CD8-positive, alpha-beta memory T cell (primary cell): ENCODE results near the gene UIMC1. TPM values are rescaled to one million over a fixed set of nuclear protein-coding genes. Genes with fewer than 3 reads are reported as not detected.
"Not testable (repeated sequence)": the region's sequence is repeated elsewhere in the genome, so short reads cannot be mapped to it uniquely, and the experiment has no call there.

Source experiments
- CTCF ChIA-PET: fragments of 350-600 bp; sonication (Branson Sonifier 250); formaldehyde crosslinking; loops from one replicate; lab custom pipeline; 2021; ENCODE audit warnings: antibody characterized with exemption; lab: Charles Lee
- POLR2A ChIA-PET: fragments of 350-600 bp; sonication (Branson Sonifier 250); formaldehyde crosslinking; loops from one replicate; lab custom pipeline; 2021; ENCODE audit warnings: antibody characterized with exemption; lab: Charles Lee
- DNase-seq, 5 donors: peaks; one replicate each; pipeline versions ENCODE4 v3.0.0 to v3.0.0-alpha.2; 2020 to 2022; ENCODE audit warnings: mixed read lengths in 1 of 5
- H3K27ac ChIP-seq: one replicate; pipeline ENCODE4 v1.7.0; 2013; ENCODE audit warnings: low read depth, mild to moderate bottlenecking, low read length, moderate library complexity
- H3K27me3 ChIP-seq: 2 replicates; pipeline ENCODE4 v1.7.0; 2013; ENCODE audit warnings: low read length, mild to moderate bottlenecking; ENCODE audit not compliant: insufficient read depth, poor library complexity, severe bottlenecking
- H3K36me3 ChIP-seq: 2 replicates; pipeline ENCODE4 v1.7.0; 2013; ENCODE audit warnings: mild to moderate bottlenecking, low read length, moderate library complexity; ENCODE audit not compliant: insufficient read depth
- H3K4me1 ChIP-seq: 2 replicates; pipeline ENCODE4 v1.7.0; 2013; ENCODE audit warnings: mild to moderate bottlenecking, low read length, moderate library complexity; ENCODE audit not compliant: insufficient read depth
- H3K4me3 ChIP-seq: 2 replicates; pipeline ENCODE4 v1.7.0; 2013; ENCODE audit warnings: mild to moderate bottlenecking, low read length
- H3K9me3 ChIP-seq: 2 replicates; pipeline ENCODE4 v1.7.0; 2013; ENCODE audit warnings: mild to moderate bottlenecking, low read length
- H3K27ac Mint-ChIP-seq, 8 donors: one replicate each; pipeline ENCODE4 v1.8.0; 2020 to 2021; ENCODE audit warnings: mixed read lengths in 8 of 8, mild to moderate bottlenecking in 6 of 8, inconsistent platforms in 3 of 8, moderate library complexity in 3 of 8
- H3K27me3 Mint-ChIP-seq, 2 donors: one replicate each; pipeline ENCODE4 v1.8.0; 2020 to 2021; ENCODE audit warnings: mixed read lengths in 2 of 2, mild to moderate bottlenecking in 1 of 2, moderate library complexity in 1 of 2
- H3K36me3 Mint-ChIP-seq, 3 donors: one replicate each; pipeline ENCODE4 v1.8.0; 2020 to 2021; ENCODE audit warnings: mixed read lengths in 3 of 3, inconsistent platforms in 1 of 3, mild to moderate bottlenecking in 1 of 3
- H3K4me1 Mint-ChIP-seq, 3 donors: one replicate each; pipeline ENCODE4 v1.8.0; 2020 to 2021; ENCODE audit warnings: mixed read lengths in 3 of 3, inconsistent platforms in 1 of 3, mild to moderate bottlenecking in 1 of 3
- H3K4me3 Mint-ChIP-seq, 7 donors: one replicate each; pipeline ENCODE4 v1.8.0; 2020 to 2021; ENCODE audit warnings: mixed read lengths in 7 of 7, mild to moderate bottlenecking in 6 of 7, moderate library complexity in 4 of 7, inconsistent platforms in 2 of 7
- H3K9me3 Mint-ChIP-seq, 5 donors: one replicate each; pipeline ENCODE4 v1.8.0; 2020 to 2022; ENCODE audit warnings: mixed read lengths in 5 of 5, mild to moderate bottlenecking in 3 of 5, moderate library complexity in 2 of 5, inconsistent platforms in 1 of 5
- polyA plus RNA-seq: library from polyadenylated mRNA; unstranded; fragments of 300-500 nt; fragmentation: Illumina TruSeq; gene quantifications from one replicate; pipeline ENCODE4 v1.2.3, GENCODE V29; 2021
- total RNA-seq, 2 experiments: library from RNA; stranded (reverse); gene quantifications; one replicate each; pipeline ENCODE4 v1.2.3, GENCODE V29; 2021

The UIMC1 gene
- total RNA-seq, result 10 to 100 TPM; 39.2 to 44.9 TPM
- 24.7 TPM for polyA plus RNA-seq

DNA sequence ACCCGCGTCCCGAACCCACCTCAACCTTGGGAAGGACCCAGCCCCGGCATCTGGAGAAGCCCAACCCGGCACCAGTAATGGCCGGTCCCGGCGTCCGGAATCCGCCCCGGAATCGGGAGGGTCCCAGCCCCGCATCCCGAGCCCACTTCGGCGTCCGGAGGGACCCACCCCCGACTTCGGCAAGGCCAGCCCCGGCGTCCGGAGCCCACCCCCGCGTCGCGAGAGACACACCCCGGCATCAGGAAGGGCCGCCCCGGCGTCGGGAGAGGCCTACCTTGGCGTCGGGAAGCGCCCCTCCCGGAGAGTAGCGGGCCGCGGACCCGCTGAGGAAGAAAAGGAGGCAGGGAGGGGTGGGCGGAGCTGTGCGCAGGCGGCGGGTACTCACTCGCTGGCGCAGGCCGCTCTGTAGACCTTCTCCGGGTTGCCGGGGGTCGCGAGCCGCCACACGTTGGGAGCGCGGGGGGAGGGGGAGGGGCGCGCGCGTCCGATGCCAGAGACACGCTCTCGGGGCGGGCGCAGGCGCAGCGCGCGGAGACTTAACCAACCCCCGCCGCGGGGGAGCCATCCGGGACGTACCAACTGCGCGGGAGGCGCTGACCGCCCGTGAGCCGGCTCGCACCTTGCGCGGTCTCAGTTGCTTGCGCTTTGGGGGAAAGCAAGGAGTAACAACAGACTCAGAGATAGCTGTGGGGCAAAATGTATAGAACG lies at the start of gene UIMC1:
UIMC1 (minus strand) TSS at position 515 of the 708 bp plus-strand sequence. CDS start 24,164 bp downstream, outside the sequence.
- Histone ChIP-seq H3K36me3 (no peaks in the 10 kb centered on the region), H3K27ac (peak within 1 kb of the TSS; percentile 92), H3K9me3 (no peaks in the 10 kb centered on the region), H3K27me3 (no peaks in the 10 kb centered on the region), H3K4me3 (peak within 1 kb of the TSS; percentile 77), H3K4me1 (peaks cover 22% of the 10 kb centered on the region)
- H3K4me1 Mint-ChIP-seq, result peaks cover 32 to 38% (median 34%) of the 10 kb centered on the region in 3 donors
- peaks cover 0 to 9% (median 0%) of the 10 kb centered on the region in 3 donors for H3K36me3 Mint-ChIP-seq
- ChIA-PET CTCF (interaction anchor here (1.0 to 1.8 kb wide), 4 partner anchors 14 to 21 kb away, joined by 3 to 7 read pairs (median 6); partner anchors contain the start of gene ZNF346), POLR2A (interaction anchor here (1.1 to 1.4 kb wide), 2 partner anchors 14 to 15 kb away, joined by 4 read pairs; no protein-coding TSS in a partner anchor)
- no peaks in the 10 kb centered on the region for H3K27me3 Mint-ChIP-seq
- peak; percentile 85 to 93 (median 89) for DNase-seq
- H3K9me3 Mint-ChIP-seq, result peaks cover 0 to 6% (median 2%) of the 10 kb centered on the region in 5 donors
- peak within 1 kb of the TSS; percentile 89 to 95 (median 93) for H3K4me3 Mint-ChIP-seq
- peak within 1 kb of the TSS; percentile 91 to 99 (median 93) for H3K27ac Mint-ChIP-seq

- H3K4me1 ChIP-seq, result no peaks in the 10 kb centered on the region
- no peak for DNase-seq
- H3K4me3 Mint-ChIP-seq, result no peak overlapping the region
- ChIA-PET CTCF (no interaction called here), POLR2A (no interaction called here)
- no peak overlapping the region for H3K4me3 ChIP-seq
- peaks cover 13 to 78% (median 16%) of the 10 kb centered on the region in 3 donors for H3K36me3 Mint-ChIP-seq
- no peaks in the 10 kb centered on the region for H3K9me3 Mint-ChIP-seq
- H3K9me3 ChIP-seq, result no peaks in the 10 kb centered on the region
- peak overlapping the region in 1 of 8 donors; percentile 66 for H3K27ac Mint-ChIP-seq
- H3K36me3 ChIP-seq, result peaks cover 12% of the 10 kb centered on the region
- no peaks in the 10 kb centered on the region for H3K4me1 Mint-ChIP-seq
- no peaks in the 10 kb centered on the region for H3K27me3 ChIP-seq
- no peak overlapping the region for H3K27ac ChIP-seq
- H3K27me3 Mint-ChIP-seq, result no peaks in the 10 kb centered on the region
These were observed 42.7 kb upstream of the UIMC1 start for GRCh38 chr5:177049285-177049684.

GRCh38 chr5:177048531-177048930 lies 42.0 kb upstream of the UIMC1 start:
- H3K4me3 Mint-ChIP-seq, H3K9me3 Mint-ChIP-seq, CTCF ChIA-PET, H3K4me3 ChIP-seq, H3K27ac ChIP-seq, H3K4me1 ChIP-seq, H3K27ac Mint-ChIP-seq, H3K27me3 Mint-ChIP-seq, H3K27me3 ChIP-seq, DNase-seq, H3K9me3 ChIP-seq, H3K4me1 Mint-ChIP-seq, POLR2A ChIA-PET: not testable (repeated sequence)
- H3K36me3 Mint-ChIP-seq, result peaks cover 13 to 80% (median 20%) of the 10 kb centered on the region in 3 donors
- H3K36me3 ChIP-seq, result peaks cover 20% of the 10 kb centered on the region

GRCh38 chr5:177045631-177046030 lies 39.1 kb upstream of the UIMC1 start:
- Histone ChIP-seq H3K27ac (no peak overlapping the region), H3K9me3 (no peaks in the 10 kb centered on the region), H3K27me3 (no peaks in the 10 kb centered on the region), H3K4me1 (no peaks in the 10 kb centered on the region), H3K36me3 (peaks cover 21% of the 10 kb centered on the region), H3K4me3 (no peak overlapping the region)
- Mint-ChIP-seq H3K9me3 (no peaks in the 10 kb centered on the region), H3K4me1 (no peaks in the 10 kb centered on the region), H3K27me3 (no peaks in the 10 kb centered on the region), H3K36me3 (peaks cover 8 to 84% (median 26%) of the 10 kb centered on the region in 3 donors), H3K27ac (no peak overlapping the region), H3K4me3 (no peak overlapping the region)
- ChIA-PET POLR2A (no interaction called here), CTCF (no interaction called here)
- no peak for DNase-seq

DNA sequence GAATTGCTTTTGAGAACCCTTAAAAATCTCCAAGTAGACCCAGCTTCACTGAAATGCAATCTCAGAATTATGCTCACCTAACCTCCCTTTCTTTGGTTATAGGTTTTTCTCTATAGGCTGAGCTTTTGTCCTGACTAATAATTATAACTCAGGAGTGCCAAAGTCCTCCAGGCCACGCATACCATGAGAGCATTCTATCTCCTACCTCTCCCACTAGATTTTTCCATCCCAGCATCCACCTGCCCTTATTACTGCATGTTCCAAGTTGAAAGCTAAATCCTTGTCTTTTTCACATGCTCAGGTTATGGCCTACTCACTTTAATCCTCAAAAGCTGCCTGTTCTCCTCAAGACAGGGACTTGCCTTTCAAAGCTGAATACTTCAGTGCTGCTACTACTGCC lies 38.1 kb upstream of the UIMC1 start:
- H3K27me3 ChIP-seq, result no peaks in the 10 kb centered on the region
- no peaks in the 10 kb centered on the region for H3K4me1 Mint-ChIP-seq
- ChIA-PET CTCF (no interaction called here), POLR2A (no interaction called here)
- H3K27me3 Mint-ChIP-seq, result no peaks in the 10 kb centered on the region
- no peaks in the 10 kb centered on the region for H3K9me3 Mint-ChIP-seq
- no peak overlapping the region for H3K4me3 Mint-ChIP-seq
- H3K9me3 ChIP-seq, result no peaks in the 10 kb centered on the region
- DNase-seq, result no peak
- no peaks in the 10 kb centered on the region for H3K4me1 ChIP-seq
- peak overlapping the region in 3 of 8 donors; percentile 9 to 62 (median 31) for H3K27ac Mint-ChIP-seq
- peaks cover 8 to 77% (median 25%) of the 10 kb centered on the region in 3 donors for H3K36me3 Mint-ChIP-seq
- H3K27ac ChIP-seq, result no peak overlapping the region
- peaks cover 18% of the 10 kb centered on the region for H3K36me3 ChIP-seq
- no peak overlapping the region for H3K4me3 ChIP-seq

DNA sequence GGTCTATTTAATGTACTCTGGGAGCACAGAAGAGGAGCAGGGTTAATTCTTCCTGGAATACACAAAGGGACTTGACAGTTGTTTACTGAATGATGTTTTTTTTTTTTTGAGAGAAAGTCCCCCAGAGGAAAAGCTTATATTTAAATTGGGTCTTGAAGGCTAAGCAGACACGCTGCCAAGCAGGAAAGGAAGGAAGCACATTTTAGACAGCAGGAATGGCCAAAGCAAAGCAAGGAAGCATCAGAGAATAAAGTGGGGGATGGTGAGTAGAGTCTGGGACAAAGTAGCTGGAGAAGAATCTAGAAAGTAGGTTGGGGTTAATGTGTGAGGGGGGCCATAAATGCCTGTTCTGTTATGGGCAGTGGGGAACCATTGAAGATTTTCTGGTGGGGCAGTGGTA lies 37.4 kb upstream of the UIMC1 start:
- H3K4me1 Mint-ChIP-seq, result no peaks in the 10 kb centered on the region
- peaks cover 8 to 76% (median 25%) of the 10 kb centered on the region in 3 donors for H3K36me3 Mint-ChIP-seq
- no peaks in the 10 kb centered on the region for H3K27me3 ChIP-seq
- no peaks in the 10 kb centered on the region for H3K4me1 ChIP-seq
- CTCF ChIA-PET, result no interaction called here
- DNase-seq, result no peak
- no peaks in the 10 kb centered on the region for H3K27me3 Mint-ChIP-seq
- H3K36me3 ChIP-seq, result peaks cover 18% of the 10 kb centered on the region
- H3K27ac Mint-ChIP-seq, result peak overlapping the region in 5 of 8 donors; percentile 14 to 75 (median 33)
- H3K9me3 Mint-ChIP-seq, result no peaks in the 10 kb centered on the region
- H3K9me3 ChIP-seq, result no peaks in the 10 kb centered on the region
- no peak overlapping the region for H3K27ac ChIP-seq
- POLR2A ChIA-PET, result no interaction called here
- H3K4me3 ChIP-seq, result no peak overlapping the region
- no peak overlapping the region for H3K4me3 Mint-ChIP-seq

- Histone ChIP-seq H3K36me3 (peaks cover 18% of the 10 kb centered on the region), H3K27me3 (no peaks in the 10 kb centered on the region), H3K27ac (no peak overlapping the region), H3K9me3 (no peaks in the 10 kb centered on the region), H3K4me3 (no peak overlapping the region), H3K4me1 (no peaks in the 10 kb centered on the region)
- ChIA-PET POLR2A (no interaction called here), CTCF (no interaction called here)
- H3K4me1 Mint-ChIP-seq, result no peaks in the 10 kb centered on the region
- H3K27ac Mint-ChIP-seq, result no peak overlapping the region
- no peak overlapping the region for H3K4me3 Mint-ChIP-seq
- DNase-seq, result no peak
- H3K9me3 Mint-ChIP-seq, result no peaks in the 10 kb centered on the region
- peaks cover 8 to 69% (median 25%) of the 10 kb centered on the region in 3 donors for H3K36me3 Mint-ChIP-seq
- H3K27me3 Mint-ChIP-seq, result no peaks in the 10 kb centered on the region
These were observed 36.5 kb upstream of the UIMC1 start for GRCh38 chr5:177043114-177043513.

- Histone ChIP-seq H3K4me1 (no peaks in the 10 kb centered on the region), H3K4me3 (no peak overlapping the region), H3K27me3 (no peaks in the 10 kb centered on the region), H3K27ac (no peak overlapping the region), H3K36me3 (peaks cover 18% of the 10 kb centered on the region), H3K9me3 (no peaks in the 10 kb centered on the region)
- Mint-ChIP-seq H3K27me3 (no peaks in the 10 kb centered on the region), H3K36me3 (peaks cover 4 to 59% (median 20%) of the 10 kb centered on the region in 3 donors), H3K4me3 (no peak overlapping the region), H3K9me3 (no peaks in the 10 kb centered on the region), H3K4me1 (no peaks in the 10 kb centered on the region), H3K27ac (peak overlapping the region in 1 of 8 donors; percentile 58)
- CTCF ChIA-PET, result no interaction called here
- DNase-seq, result no peak
- POLR2A ChIA-PET, result no interaction called here
These were observed 35.4 kb upstream of the UIMC1 start for GRCh38 chr5:177041936-177042335.
